T1000 (cell line): ENCODE measurements around the gene KIAA0825.
A peak's percentile ranks its signal among the peaks of the same experiment; 100 is the strongest.

Experiments
- DNase-seq: peaks from one replicate; lab custom pipeline; 2025; ENCODE audit warnings: mixed read lengths; lab: John Stamatoyannopoulos, UW

KIAA0825 gene

DNA sequence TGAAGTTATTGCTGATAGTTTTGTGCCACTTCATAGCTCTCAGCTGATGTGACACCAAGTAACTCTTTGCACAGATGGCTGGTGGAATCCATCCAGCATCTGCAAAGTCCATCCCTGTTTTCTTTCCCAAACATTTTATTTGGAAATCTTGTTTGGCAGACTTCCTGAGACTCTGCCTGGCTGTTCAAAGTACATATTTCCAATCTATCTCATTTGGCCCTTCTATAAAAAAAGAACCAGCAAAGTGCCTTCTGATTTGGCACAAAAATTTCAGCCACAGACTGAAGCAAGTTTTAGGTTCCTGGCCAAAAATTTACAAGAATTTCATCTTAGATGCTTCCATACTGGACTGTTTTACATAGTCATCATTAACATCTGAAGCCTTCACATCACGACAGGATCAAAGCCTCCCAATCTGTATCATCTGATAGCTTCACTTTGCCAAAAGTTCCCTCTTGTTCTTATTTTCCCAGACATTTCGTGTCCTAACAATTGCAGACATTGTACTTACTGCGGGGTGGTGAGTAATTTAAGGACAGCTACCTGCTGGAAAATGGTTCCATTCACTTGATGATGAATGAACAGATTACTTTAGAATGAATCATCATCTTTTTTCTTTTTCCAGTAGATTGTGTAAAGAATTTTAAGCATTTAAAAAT lies 377.3 kb downstream of the KIAA0825 start:
- no peak for DNase-seq

DNA sequence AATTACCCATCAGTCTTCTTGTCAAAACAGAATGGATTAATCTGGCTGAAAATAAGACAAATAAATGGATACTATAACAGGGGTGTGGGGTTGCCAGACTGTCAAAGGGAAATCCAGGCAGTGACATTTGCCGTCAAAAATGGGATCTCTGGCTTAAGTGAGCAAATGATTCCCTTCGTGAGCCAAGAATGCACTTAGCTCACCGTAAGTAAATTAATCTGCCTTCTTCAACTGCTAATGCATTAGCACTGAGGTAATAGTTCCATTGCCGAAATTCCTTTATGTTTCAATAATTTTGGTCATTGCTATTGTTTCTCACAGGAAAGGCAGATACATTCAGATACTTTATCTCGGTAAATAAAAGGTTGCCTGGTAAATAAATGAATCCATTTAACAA lies 377.8 kb downstream of the KIAA0825 start:
- no peak for DNase-seq

DNA sequence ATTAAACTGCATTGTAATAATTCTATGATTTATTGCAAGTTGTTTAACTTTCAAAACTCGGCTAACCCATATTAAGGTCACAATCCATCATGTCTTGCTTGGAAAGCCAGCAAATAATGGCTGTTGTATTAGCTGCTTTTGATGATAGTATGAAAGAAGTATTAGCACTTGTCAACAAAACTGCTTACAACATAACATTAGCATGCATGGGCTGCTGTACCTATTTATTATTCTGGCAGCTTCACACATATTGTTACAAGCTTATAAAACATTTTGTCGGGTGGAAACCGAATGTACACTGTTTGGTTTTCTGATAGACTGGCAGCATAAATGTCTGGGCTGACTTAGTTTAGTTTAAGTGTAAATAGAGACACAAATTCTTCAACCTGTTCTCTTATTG lies 378.3 kb downstream of the KIAA0825 start:
- DNase-seq: no peak

DNA sequence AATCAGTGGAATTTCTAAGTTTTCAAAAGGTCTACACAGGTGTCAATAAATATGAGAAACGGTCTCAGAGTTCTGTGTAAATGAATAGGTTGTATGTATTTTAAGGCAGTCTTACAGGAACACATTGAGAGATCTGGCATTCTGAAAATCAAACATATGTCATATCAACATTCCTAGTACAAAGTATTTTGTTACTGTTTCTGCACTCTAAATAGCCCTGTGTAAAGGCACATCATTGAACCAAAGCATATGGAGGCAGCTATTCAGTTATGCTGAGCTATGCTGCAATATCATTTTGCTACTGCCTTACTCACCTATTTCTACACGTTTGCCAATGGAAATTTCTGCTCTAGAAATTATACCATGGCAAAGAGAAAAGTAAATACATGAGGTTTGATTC lies 379.1 kb downstream of the KIAA0825 start:
- DNase-seq: no peak

DNA sequence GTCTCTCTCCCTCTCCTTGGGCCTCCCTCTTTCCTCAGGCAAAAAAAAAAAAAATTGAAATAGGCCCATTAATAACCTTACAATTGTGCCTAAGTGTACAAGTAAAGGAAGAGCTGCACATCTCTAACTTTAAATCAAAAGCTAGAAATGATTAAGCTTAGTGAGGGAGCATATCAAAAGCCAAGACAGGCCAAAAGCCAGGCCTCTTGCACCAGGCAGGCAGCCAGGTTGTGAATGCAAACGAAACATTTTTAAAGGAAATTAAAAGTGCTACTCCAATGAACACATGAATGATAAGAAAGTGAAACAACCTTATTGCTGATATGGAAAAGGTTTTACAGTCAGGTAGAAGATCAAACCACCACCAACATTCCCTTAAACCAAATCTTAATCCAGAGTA lies 383.4 kb downstream of the KIAA0825 start:
- DNase-seq: no peak

DNA sequence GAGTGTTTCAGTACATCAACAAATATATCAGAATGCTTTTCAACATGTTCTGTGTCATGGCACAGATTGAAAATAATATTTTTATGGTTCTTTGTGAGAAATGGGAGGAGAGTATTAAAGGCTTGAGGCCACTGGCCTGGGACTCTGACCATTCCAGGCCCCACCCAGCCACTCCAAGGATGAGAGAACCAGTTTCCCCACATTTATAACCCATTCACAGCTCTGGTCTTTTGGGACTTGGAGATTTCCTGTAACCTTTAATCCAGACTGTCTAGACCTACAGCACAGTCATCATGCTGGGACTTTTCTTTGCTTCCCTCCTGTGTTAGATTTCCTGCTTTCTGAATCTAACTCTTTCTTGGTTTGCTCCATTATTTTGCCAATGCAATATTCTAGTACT lies 389.6 kb downstream of the KIAA0825 start:
- DNase-seq: no peak

DNA sequence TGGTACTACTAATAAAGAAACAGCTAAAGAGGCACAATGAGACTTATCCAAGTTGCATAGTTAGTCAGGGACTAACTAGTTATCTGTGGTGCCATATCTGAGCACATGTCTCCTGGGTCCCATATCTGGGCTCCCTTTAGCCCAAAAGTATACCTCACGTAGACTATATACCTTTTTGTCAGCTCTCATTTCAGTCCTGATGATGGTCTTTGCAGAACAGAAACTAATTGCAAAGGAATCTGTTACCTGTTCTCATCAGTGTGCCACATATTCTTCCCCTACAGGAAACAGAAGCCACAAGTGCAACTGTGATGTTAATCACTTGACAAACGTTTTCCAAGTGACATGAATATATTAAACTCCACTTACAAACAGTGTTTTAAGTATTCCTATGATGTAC lies 395.2 kb downstream of the KIAA0825 start:
- DNase-seq: no peak

DNA sequence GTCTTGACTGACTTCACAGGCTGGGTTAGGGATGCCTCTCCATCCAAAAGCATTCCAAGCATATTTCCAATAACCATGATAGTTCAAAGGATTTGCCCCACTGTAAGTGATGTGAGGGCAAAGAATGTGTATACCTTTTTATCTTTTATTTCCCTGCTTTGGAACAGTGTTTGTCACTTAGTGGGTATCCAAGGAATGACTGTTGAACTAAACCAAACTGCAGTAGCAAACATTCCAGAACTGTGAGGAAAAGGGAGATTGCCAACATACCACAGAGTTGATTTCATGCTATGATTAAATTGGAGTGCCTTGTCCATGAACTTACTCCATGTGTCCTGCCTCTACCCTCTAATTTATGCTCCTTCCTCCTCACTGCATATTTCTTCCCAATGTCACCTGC lies 400.0 kb downstream of the KIAA0825 start:
- peak; percentile 43 for DNase-seq

DNA sequence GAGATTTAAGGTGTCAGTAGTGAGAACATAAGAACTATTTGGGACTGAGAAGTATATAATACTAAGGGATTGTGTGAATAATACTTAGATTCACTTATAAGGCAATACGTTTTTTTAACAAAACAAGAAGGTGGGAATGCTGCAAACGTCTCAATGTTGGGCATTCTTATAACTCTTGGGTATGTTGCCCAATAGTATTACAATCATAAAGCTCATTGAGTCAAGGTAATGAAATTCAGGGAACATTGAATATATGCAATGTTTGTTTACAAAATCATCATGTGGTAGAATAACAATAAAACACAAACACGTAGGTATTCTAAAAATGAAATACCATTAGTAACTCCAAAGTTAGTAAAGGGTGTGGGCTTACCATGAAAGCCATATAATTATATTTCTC lies 400.7 kb downstream of the KIAA0825 start:
- DNase-seq: no peak

DNA sequence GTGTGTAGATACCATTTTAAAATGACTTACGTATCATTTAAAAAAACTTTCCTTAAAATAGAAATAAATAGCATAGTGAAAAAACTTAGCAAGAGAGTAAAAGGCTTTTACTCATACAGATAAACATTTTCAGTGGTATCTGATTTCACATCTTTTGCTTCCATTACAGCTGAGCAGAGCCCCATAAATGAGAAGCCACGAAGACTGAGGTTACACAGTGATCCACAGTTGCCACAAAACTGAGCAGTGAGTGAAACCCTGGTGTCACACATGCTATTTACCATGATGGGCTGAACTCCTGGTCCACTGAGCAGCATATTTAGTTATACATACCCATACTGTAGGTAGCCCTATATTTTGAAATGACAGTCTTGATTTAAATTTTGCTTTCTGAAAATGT lies 401.2 kb downstream of the KIAA0825 start:
- DNase-seq: no peak

DNA sequence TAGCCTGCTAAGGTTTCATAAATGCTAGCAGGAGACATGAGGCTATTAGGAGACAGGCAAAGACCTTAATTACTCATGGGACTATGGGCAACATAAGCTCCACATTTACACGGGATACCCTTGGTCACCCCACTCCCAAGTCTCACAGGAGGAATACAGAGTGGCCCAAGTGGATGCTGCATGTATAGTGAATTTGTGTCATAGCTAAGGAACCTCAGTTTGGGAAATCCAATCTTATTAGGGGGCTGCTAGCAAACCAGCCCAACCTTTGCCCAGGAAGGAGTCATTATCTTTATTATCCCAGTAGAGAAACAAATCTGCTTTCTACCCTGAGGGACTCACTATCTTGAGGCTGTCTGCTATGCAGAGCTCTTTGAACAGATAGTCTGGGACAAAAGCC lies 405.9 kb downstream of the KIAA0825 start:
- no peak for DNase-seq

DNA sequence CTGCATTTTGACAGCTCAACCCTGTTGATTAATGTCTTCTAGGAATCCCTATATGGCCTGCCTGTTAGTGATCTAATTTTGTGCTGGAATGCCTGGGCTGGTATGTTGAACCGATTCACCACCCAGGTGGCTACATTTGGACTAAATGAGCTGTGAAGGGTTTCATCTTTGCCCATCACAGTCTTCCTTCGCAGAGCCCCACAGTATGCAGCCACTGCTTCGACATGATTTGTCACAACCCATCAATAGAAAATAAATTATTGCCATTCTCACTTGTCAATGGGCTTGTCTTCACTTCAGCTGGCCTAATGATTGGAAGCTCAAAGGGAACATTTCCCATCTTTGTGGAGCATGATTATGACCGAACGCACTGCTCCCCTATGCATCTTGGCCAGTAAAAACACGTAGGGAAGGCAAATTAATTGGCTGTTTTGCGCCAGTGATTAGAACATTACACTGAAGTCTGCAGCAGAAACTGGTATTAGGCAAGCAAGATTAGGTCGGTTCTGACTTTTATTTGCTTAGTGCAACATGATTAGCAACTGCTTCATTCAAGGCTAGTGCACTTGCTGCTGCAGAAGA lies 408.5 kb downstream of the KIAA0825 start:
- DNase-seq: no peak

DNA sequence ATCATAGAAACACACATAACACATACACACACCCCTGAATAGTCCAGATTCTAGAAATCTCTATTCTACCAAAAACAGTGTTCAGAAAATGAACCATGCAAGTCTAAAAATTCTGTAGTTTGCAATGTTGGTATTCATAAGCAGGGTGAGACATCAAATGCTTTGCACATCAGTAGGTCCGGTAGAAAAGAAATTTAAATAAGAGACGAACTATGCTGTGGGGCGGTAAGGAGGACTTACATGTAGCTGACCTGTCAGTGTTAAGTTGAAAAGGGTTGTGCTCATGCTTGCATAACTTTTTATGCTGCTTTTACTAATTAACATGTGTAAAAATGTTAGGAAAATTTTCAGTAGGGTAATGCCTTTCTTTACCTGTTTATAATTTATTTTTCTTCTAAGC lies 409.1 kb downstream of the KIAA0825 start:
- no peak for DNase-seq

DNA sequence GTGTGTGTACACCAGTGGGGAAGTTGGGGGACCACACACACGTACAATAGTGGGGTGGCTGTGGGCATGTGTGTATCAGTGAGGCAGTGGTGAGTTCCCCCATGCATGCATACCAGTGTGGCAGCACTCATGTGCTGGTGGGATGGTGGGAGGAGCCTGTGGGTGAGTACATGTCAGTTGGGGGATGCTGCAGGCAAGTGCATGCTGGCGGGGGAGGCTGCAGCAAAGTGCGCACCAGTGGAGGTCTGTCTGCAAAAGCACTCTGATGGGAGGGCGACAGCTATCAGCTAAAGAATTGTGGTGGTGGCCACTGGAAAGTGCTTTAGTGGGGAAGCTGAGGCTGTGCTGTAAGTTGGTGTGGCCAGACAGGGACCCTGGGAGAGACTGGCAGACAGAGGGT lies 418.8 kb downstream of the KIAA0825 start:
- no peak for DNase-seq

DNA sequence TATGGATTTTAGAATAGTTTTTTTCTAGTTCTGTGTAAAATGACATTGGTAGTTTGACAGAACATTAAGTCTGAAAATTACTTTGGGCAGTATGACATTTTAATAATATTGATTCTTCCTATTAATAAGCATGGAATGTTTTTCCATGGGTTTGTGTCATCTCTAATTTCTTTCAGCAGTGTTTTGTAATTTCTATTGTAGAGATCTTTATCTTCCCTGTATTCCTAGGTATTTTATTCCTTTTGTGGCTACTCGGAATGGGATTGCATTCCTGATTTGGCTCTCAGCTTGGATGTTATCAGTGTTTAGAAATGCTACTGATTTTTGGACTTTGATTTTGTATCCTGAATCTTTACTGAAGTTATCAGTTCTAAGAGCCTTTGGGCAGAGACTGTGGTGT lies 420.4 kb downstream of the KIAA0825 start:
- no peak for DNase-seq

DNA sequence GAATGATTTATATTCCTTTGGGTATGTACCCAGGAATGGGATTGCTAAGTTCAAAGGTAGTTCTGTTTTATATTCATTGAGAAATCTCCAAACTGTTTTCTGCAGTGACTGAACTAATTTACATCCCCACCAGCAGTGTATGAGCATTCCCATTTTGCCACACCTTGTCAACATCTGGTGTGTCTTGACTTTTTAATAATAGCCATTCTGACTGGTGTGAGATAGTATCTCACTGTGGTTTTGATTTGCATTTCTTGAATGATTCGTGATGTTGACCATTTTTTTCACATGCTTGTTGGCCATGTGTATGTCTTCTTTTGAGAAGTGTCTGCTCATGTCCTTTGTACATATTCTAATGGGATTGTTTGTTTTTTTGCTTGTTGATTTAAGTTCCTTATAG lies 421.5 kb downstream of the KIAA0825 start:
- no peak for DNase-seq

DNA sequence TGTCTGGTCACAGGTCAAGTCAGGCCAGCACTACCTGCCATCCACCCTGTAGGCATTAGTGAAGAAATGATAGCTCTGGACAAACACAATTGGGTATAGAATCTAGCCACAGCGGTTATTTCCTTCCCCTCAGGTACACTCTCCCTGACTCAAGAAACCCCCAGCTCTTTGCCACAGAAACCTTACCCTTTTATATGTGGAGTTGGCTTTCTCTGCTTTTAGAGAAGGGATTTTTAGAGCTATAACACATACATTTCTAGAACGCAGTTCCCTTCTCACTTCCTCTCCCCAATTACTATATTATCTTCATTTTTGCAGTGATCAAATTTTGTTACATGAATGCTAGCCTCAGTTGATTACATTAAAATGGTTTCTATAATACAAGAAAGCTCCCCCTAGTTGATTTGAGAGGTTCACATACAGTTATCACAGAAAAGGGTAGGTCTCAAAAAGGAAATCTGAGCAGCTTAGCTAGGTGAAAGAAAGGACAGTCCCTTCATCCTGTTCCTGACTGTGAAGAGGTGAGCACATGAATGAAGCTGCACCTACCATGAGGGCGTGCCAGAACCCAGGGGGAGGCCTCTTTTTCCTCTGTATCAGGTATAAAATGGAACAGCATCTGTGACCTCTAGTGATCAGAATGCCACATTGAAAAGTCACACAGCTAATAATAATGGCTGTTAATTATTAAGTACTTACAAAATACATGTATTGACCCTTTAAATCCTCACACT lies 425.6 kb downstream of the KIAA0825 start:
- no peak for DNase-seq

DNA sequence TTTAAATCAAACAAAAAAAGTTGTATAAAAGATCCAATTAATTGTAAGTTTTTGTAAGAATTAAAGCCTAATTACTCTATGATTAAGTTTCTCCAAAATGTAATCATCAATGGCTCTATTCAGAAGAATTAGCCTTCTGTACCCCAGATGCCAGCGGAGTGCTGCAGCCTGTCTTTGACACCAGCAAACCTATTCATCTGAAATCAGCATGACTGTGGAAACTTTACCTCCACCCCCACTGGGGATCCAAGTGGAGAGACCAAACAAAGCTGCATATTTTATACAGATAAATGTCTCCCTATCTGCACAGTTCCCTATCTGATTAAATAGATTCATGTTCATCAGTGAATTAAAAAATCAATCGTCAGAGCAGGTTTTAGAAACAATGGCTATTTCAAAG lies 426.8 kb downstream of the KIAA0825 start:
- DNase-seq: no peak

DNA sequence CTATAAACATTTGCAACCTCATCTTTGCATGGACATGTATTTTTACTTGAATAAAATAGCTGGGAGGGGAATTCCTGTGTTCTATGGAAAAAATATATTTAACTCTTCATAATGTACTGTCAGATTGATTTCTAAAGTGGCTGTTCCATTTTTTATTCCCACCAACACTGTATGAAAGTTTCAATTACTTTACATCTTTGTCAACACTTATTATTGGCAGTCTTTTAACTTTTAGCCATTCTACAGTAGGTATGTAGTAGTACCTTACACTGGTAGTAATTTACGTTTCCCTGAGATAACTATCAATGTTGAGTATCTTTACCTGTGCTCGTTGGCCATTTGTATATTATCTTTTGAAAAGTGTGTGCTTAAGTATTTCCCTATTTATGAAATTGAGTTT lies 429.7 kb downstream of the KIAA0825 start:
- DNase-seq: no peak

DNA sequence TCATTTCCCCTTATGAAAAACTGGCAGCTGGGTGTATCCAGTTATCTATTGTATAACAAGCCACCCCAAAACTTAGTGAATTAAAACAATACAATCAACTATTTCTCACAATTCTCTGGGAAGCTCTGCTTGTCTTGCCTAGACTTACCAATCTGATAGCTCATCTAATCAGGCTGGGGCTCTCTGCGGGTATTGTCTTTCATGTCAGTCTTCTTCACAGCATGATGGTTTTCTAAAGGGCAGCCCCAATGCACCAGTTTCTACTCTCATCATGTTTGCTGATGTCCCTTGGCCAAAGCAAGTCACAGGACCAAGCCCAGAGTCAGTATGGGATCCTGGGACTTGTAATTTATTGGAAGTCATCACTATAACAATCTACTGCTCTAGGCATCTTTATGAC lies 433.5 kb downstream of the KIAA0825 start:
- no peak for DNase-seq

DNA sequence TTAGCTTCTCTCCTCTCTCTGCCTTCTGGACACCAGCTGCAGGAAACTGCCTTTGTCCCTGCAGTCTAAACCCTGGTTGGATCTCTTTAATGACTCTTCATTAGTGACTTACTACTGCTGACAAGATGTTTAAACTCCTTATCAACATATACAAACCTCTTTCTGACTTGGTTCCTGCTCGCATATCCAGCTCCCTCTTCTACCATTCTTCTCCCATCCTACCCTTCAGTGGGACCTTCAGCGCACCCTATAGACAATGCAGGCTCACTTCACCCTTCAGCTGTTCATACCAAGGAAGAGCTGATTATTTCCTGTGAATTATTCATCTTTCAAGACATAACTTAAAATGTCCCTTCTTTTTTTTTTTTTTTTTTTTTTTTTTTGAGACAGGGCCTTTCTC lies 436.5 kb downstream of the KIAA0825 start:
- DNase-seq: no peak

DNA sequence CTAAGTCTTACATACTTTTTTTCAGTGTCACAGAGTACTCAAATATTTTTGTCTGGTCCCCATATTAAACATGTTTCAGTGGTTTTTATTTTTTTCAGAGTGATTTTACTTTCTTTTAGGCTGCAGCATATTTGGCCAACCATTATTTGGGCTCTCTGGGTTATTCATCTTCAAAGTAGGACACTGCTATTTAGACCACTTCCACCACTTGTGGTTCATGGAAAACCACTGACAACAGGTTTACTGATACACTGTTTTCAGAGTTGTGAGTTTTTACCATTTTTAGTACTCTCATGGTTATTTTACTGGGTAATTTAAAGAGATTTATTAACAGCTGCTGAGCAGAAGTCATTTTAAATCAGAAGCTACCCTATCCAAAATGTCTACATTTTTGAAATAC lies 437.6 kb downstream of the KIAA0825 start:
- no peak for DNase-seq

DNA sequence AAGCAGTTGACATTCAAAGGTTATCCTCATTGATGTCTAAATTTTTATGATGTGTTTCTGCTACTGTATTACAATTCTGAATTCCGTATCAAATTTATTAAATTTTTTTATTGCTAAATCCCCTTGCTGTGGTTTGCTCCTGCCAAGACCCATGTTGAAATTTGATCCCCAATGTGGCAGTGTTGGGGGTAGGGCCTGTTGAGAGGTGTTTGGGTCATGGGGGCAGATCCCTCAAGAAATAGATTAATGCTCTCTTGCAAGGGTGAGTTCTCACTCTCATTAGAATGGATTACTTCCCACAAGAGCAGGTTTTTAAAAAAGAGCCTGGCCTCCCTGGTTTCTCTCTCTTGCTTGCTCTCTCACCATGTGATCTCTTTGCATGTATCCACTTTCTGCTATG lies 442.5 kb downstream of the KIAA0825 start:
- no peak for DNase-seq
